K562 (cell line): ENCODE results near the gene DDX54. TPM values are rescaled to one million over a fixed set of nuclear protein-coding genes. Genes with fewer than 3 reads are reported as not detected.

Experiments
- ATAC-seq: fragments of 200-7000 bp; cut with Tn5 transposase; 3 replicates; pipeline ENCODE4 v1.9.1; 2020; ENCODE audit warnings: moderate library complexity
- BruUV-seq: library from RNA; stranded (reverse); fragments of 400-500 nt; replicated peaks from 2 replicates; lab custom pipeline; 2021; lab: Mats Ljungman, UMichigan
- CTCF ChIA-PET: fragments of 300-600 bp; formaldehyde crosslinking; extraction: SDS; loops from one replicate; lab custom pipeline; 2021; ENCODE audit warnings: low intra/inter-chr PET ratio; lab: Yijun Ruan, JAX
- POLR2A ChIA-PET: fragments of 300-600, 350-650 bp; sonication (Branson Sonifier 250); formaldehyde crosslinking; extraction: SDS; loops from one replicate; lab custom pipeline; 2021; ENCODE audit warnings: antibody characterized with exemption, inconsistent platforms; lab: Yijun Ruan, JAX
- DNase-seq, 4 experiments: peaks; one replicate each; pipeline versions ENCODE4 v3.0.0 to v3.0.0-alpha.2; 2011 to 2018; ENCODE audit warnings: low spot score in 3 of 4, mixed read lengths in 3 of 4; ENCODE audit errors: extremely low read depth in 1 of 4
- FAIRE-seq: peaks from 2 replicates; lab custom pipeline; 2011; peaks lifted over from hg19 to GRCh38; lab: Jason Lieb, UNC
- H2AFZ ChIP-seq: 2 replicates; pipeline ENCODE4 v1.6.0; 2011; ENCODE audit warnings: low read depth, low read length, control low read depth, inconsistent platforms
- H3K27ac ChIP-seq: fragments of 200-600 bp; 3 replicates; pipeline ENCODE4 v1.8.0; 2011; ENCODE audit warnings: low read depth, mild to moderate bottlenecking, control low read depth, inconsistent platforms, low read length, moderate library complexity, mixed read lengths; ENCODE audit errors: extremely low read depth
- H3K27me3 ChIP-seq, 2 experiments: fragments of 300-600 bp in 1 of 2; 2 replicates in 1 of 2; 3 replicates in 1 of 2; pipeline versions ENCODE4 v1.6.0 to v1.8.0; 2011; ENCODE audit warnings: inconsistent platforms in 2 of 2, low read length in 2 of 2, mild to moderate bottlenecking in 1 of 2, mixed read lengths in 1 of 2, moderate library complexity in 1 of 2; ENCODE audit not compliant: control insufficient read depth in 2 of 2, insufficient read depth in 2 of 2
- H3K36me3 ChIP-seq: fragments of 300-600 bp; 3 replicates; pipeline ENCODE4 v1.8.0; 2011; ENCODE audit warnings: mild to moderate bottlenecking, low read length, inconsistent platforms; ENCODE audit not compliant: control insufficient read depth, insufficient read depth
- H3K4me1 ChIP-seq, 2 experiments: fragments of 200-600 bp in 1 of 2; replicated peaks in 1 of 2; 2 replicates in 1 of 2; 3 replicates in 1 of 2; pipeline versions ENCODE4 v1.5.1 to v1.8.0; 2011; ENCODE audit warnings: inconsistent platforms in 2 of 2, low read length in 2 of 2, mild to moderate bottlenecking in 1 of 2, mixed read lengths in 1 of 2, moderate library complexity in 1 of 2; ENCODE audit not compliant: control insufficient read depth in 2 of 2, insufficient read depth in 2 of 2
- H3K4me2 ChIP-seq: 2 replicates; pipeline ENCODE4 v1.6.1; 2011; ENCODE audit warnings: low read length, control low read depth, inconsistent platforms, mixed read lengths; ENCODE audit not compliant: insufficient read depth
- H3K4me3 ChIP-seq: fragments of 200-600 bp; sonication (generic), shearing (Covaris generic); 2 replicates; pipeline ENCODE4 v1.5.1; 2016; ENCODE audit warnings: control low read depth, inconsistent platforms
- H3K79me2 ChIP-seq: fragments of 200-600 bp; 3 replicates; pipeline ENCODE4 v1.8.0; 2011; ENCODE audit warnings: low read length, inconsistent platforms; ENCODE audit not compliant: control insufficient read depth, insufficient read depth
- H3K9ac ChIP-seq, 2 experiments: 2 replicates each; pipeline versions ENCODE4 v1.6.0 to v1.6.1; 2011; ENCODE audit warnings: low read depth in 2 of 2, low read length in 2 of 2, control low read depth in 1 of 2, inconsistent platforms in 1 of 2, mild to moderate bottlenecking in 1 of 2, mixed read lengths in 1 of 2; ENCODE audit not compliant: insufficient read depth in 1 of 2
- H3K9me1 ChIP-seq: one replicate; pipeline ENCODE4 v1.6.0; 2011; ENCODE audit warnings: inconsistent platforms, mild to moderate bottlenecking, low read length, moderate library complexity; ENCODE audit not compliant: control insufficient read depth, insufficient read depth
- H3K9me3 ChIP-seq: replicated peaks from 2 replicates; pipeline ENCODE4 v1.5.1; 2011; ENCODE audit warnings: low read depth, low read length, inconsistent platforms; ENCODE audit not compliant: control insufficient read depth, insufficient read depth
- H4K20me1 ChIP-seq: replicated peaks from 2 replicates; pipeline ENCODE4 v1.6.1; 2011; ENCODE audit warnings: low read length, inconsistent platforms, mixed read lengths; ENCODE audit not compliant: control insufficient read depth, insufficient read depth
- DMBX1 ChIP-seq: fragments of 250-450 bp; sonication (Bioruptor Pico); IDR thresholded peaks from 2 replicates; pipeline ENCODE4 v1.8.0; 2022; ENCODE audit warnings: inconsistent platforms, mild to moderate bottlenecking, moderate library complexity, borderline replicate concordance
- ETV5 ChIP-seq: sonication (generic); formaldehyde crosslinking; IDR thresholded peaks from 2 replicates; pipeline ENCODE4 v1.4.0; 2020; ENCODE audit warnings: low read depth, mild to moderate bottlenecking, missing genetic modification reagents
- HDAC8 ChIP-seq: fragments of 450-650 bp; IDR thresholded peaks from 2 replicates; pipeline ENCODE4 v1.6.1; 2016; ENCODE audit warnings: mild to moderate bottlenecking, missing genetic modification characterization, moderate library complexity, missing compliant biosample characterization
- KLF6 ChIP-seq: fragments of 250-450 bp; sonication (Bioruptor Pico); IDR thresholded peaks from 2 replicates; pipeline ENCODE4 v1.4.0; 2020; ENCODE audit warnings: mild to moderate bottlenecking, moderate library complexity, borderline replicate concordance
- PHF21A ChIP-seq: fragments of 450-650 bp; IDR thresholded peaks from 2 replicates; pipeline ENCODE4 v1.6.1; 2017; ENCODE audit warnings: low read depth, borderline replicate concordance
- POLR2G ChIP-seq: fragments of 200-400 bp; formaldehyde crosslinking; IDR thresholded peaks from 2 replicates; pipeline ENCODE4 v1.6.1; 2017; ENCODE audit warnings: low read depth, mild to moderate bottlenecking, antibody characterized with exemption, low read length, moderate library complexity
- RBFOX2 ChIP-seq: fragments of 200-400 bp; formaldehyde crosslinking; IDR thresholded peaks from 2 replicates; pipeline ENCODE4 v1.6.1; 2017; ENCODE audit warnings: low read depth, mild to moderate bottlenecking, low read length, moderate library complexity
- SMAD4 ChIP-seq: fragments of 250-450 bp; sonication (Bioruptor Pico); conservative IDR thresholded peaks from 2 replicates; pipeline ENCODE4 v1.8.0; 2021; ENCODE audit warnings: inconsistent platforms, mild to moderate bottlenecking, moderate library complexity
- YBX1 ChIP-seq: fragments of 450-650 bp; IDR thresholded peaks from 2 replicates; pipeline ENCODE4 v1.7.1; 2016; ENCODE audit warnings: mild to moderate bottlenecking
- WGBS: fragments of 100-300 bp; shearing (Covaris generic); methylation state at CpG from one replicate; pipeline ENCODE4 v1.1.6; 2016; ENCODE audit warnings: low coverage, mixed read lengths; ENCODE audit not compliant: insufficient coverage; ENCODE audit errors: missing lambda C conversion rate; 5-methylcytosine and 5-hydroxymethylcytosine counted together
- in situ Hi-C: fragments of 300-500 bp; cut with MboI; formaldehyde crosslinking; loops from 4 replicates; pipeline ENCODE4 v1.15.0; 2018; ENCODE audit warnings: inconsistent platforms, mixed read lengths
- intact Hi-C: fragments of 100-400 bp; cut with micrococcal nuclease; formaldehyde crosslinking; loops from 2 replicates; pipeline ENCODE4 v1.14.2; 2022
- polyA plus RNA-seq, 8 experiments: library from polyadenylated mRNA; depleted of rRNA in 4 of 8; stranded (reverse) in 5 of 8; unstranded in 3 of 8; fragments of >200 nt; fragmentation: Nextera tagmentation in 2 of 8; fragmentation: Illumina TruSeq in 1 of 8; extraction: Ambion mirVana in 2 of 8; extraction: Trizol in 1 of 8; gene quantifications; 2 replicates each; pipeline versions ENCODE4 v1.2.1 to v1.2.3, GENCODE V29; 2011 to 2014; ENCODE audit warnings: inconsistent platforms in 1 of 8, missing spikeins in 1 of 8
- total RNA-seq, 7 experiments: library from RNA; depleted of rRNA in 6 of 7; stranded (reverse); fragments of >200 nt in 6 of 7; fragmentation: Illumina TruSeq in 2 of 7; extraction: Trizol in 2 of 7; gene quantifications; 2 replicates each; pipeline versions ENCODE4 v1.2.1 to v1.2.3, GENCODE V29; 2011 to 2021; ENCODE audit warnings: low replicate concordance in 1 of 7
- TF ChIP-seq, protein P1 (sequence below): conservative IDR thresholded peaks from 2 replicates; pipeline ENCODE4 v1.6.1; 2011; ENCODE audit warnings: low read depth, mild to moderate bottlenecking, low read length; ENCODE audit not compliant: control insufficient read depth

DDX54 gene
- total and polyA plus RNA-seq, 9 of the 15 experiments (the other 6 are each of a cell fraction or from before 2014, with no cell fraction given) = 1.4 to 135 (median 51.4) TPM

DNA sequence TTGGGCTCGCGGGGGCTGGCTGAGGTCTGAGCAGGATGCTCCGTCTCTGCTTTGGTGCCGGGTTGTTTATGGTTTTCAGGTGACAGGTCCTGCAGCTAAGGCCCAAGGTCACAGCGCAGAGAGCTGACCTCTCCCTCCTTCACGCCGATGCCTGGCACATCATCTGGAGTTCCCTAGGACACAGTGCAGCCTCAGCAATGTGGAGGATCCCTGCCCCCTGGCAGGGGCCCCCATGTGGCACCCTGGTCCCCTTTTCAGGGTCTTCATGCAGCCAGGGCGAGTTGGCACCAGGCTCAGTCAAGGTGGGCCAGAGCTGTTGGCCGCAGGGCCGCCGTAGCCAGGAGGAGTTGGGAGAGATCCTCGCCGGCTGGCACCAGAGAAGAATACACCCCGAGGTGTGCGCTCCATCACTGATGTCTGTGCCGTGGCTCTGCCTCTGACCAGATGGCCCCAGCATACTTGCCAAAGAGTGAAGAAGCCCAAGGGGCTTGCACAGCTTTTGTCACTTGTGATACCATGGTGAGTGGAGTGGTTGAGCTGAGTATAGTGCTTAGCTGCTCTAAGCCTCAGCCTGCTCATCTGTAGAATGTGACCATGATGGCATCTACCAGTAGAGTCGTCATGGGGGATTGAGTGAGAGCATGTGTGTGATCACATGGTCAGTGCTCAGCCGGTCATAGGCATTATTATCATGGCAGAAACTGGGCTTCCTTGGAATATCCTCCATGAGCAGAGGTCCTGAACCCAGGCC, 47.0 kb upstream of the DDX54 start:
- ChIA-PET POLR2A (interaction anchor here (0.5 to 3.3 kb wide), 2 partner anchors 10 to 36 kb away, joined by 4 to 30 read pairs; partner anchors contain the start of gene TPCN1), CTCF (no interaction called here)
- Histone ChIP-seq H3K4me3 (no peak overlapping the region), H3K9me3 (peaks cover 9% of the 10 kb centered on the region), H3K79me2 (no peaks in the 10 kb centered on the region), H3K27me3 (no peaks in the 10 kb centered on the region; a peak in 1 of 5 replicates), H3K9ac (peak overlapping the region; percentile 50 to 82), H3K4me1 (peaks cover 44 to 58% of the 10 kb centered on the region in 2 experiments), H3K27ac (peak overlapping the region; percentile 84), H3K4me2 (peak overlapping the region; percentile 23; the same call in 1 of the 2 replicates), H2AFZ (no peak overlapping the region), H3K9me1 (peaks cover 5% of the 10 kb centered on the region), H4K20me1 (no peaks in the 10 kb centered on the region), H3K36me3 (peaks cover 56% of the 10 kb centered on the region; the same call in 2 of the 3 replicates)
- in situ Hi-C loops = no loop called here
- intact Hi-C loops = no loop called here
- DNase-seq (no peak), FAIRE-seq (no peak), ATAC-seq (no peak)
- BruUV-seq = no TSS peak
- WGBS = 77% methylated on average over 16 of the region's 18 CpGs
- TF ChIP-seq SMAD4 (CRISPR knock-in tag) = no peak
- TF ChIP-seq DMBX1 (CRISPR knock-in tag) = no peak
- no peak for TF ChIP-seq PHF21A
- TF ChIP-seq YBX1 = no peak
- peak; percentile 28; the same call in 1 of the 2 replicates for TF ChIP-seq RBFOX2
- TF ChIP-seq POLR2G = peak; percentile 28; the same call in 1 of the 2 replicates
- TF ChIP-seq ETV5 (CRISPR knock-in tag) = 0 out of 2 replicates have a peak, but pooled peaks have one; percentile 7
- TF ChIP-seq, protein P1, sequence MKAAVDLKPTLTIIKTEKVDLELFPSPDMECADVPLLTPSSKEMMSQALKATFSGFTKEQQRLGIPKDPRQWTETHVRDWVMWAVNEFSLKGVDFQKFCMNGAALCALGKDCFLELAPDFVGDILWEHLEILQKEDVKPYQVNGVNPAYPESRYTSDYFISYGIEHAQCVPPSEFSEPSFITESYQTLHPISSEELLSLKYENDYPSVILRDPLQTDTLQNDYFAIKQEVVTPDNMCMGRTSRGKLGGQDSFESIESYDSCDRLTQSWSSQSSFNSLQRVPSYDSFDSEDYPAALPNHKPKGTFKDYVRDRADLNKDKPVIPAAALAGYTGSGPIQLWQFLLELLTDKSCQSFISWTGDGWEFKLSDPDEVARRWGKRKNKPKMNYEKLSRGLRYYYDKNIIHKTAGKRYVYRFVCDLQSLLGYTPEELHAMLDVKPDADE = peak; percentile 44; the same call in 1 of the 2 replicates
- TF ChIP-seq HDAC8 = peak; percentile 13; the same call in 1 of the 2 replicates
- TF ChIP-seq KLF6 (CRISPR knock-in tag) = no peak
